Activated naive CD4-positive, alpha-beta T cell treated with anti-CD3 and anti-CD28 coated beads, Interleukin-2, amount 50 U/mL, for 16 hours (primary cell): ENCODE data around the gene TRIM72.
"Not testable (repeated sequence)": the region's sequence is repeated elsewhere in the genome, so short reads cannot be mapped to it uniquely, and the experiment has no call there.

Experiments
- DNase-seq: peaks from one replicate; pipeline ENCODE4 v3.0.0-alpha.2; 2020

The TRIM72 gene

GRCh38 chr16:31216422-31217135, 2.7 kb downstream of the TRIM72 start, which contains the start of gene PYDC1:
Gene PYDC1, minus strand, starts transcription at chr16:31217135. Its CDS starts 107 bp downstream, at chr16:31217028.
- DNase-seq, result peak; percentile 26

DNA sequence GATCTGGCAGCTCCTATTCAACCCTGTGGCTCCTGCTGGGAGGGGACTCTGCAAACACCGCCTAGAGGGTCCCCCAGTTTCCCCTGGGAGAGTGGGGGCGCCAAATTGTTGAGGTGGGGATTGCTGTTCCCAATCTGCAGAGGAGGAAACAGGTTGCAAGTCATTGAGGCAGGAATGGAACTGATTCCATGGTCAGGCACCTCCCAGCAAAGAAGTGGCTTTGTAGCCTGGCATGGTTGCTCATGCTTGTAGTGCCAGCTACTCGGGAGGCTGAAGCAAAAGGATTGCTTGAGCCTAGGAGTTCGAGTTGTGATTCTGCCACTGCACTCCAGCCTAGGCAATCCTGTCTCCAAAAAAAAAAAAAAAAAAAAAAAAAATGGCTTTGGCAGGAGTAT, 3.2 kb downstream of the TRIM72 start:
- no peak for DNase-seq

- DNase-seq, result no peak
Observed at GRCh38 chr16:31219154-31219741, 5.3 kb downstream of the TRIM72 start.

DNA sequence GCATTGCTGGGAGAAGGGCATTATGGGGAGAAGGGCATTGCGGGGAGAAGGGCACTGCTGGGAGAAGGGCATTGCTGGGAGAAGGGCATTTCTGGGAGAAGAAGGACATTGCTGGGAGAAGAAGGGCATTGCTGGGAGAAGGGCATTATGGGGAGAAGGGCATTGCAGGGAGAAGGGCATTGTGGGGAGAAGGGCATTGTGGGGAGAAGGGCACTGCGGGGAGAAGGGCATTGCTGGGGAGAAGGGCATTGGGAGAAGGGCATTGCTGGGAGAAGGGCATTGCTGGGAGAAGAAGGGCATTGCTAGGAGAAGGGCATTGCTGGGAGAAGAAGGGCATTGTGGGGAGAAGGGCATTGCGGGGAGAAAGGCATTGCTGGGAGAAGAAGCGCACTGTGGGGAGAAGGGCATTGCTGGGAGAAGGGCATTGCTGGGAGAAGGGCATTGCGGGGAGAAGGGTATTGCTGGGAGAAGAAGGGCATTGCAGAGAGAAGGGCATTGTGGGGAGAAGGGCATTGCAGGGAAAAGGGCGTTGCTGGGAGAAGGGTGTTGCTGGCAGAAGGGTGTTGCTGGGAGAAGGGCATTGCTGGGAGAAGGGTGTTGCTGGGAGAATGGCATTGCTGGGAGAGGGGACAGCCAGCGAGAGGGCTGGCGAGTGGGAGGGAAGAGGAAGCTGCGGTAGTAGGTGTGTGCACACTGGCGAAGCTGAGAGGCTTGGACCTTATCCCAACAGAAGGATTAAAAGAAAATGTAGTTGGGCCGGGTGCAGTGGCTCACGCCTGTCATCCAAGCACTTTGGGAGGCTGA, 7.6 kb downstream of the TRIM72 start:
- DNase-seq, result no peak

DNA sequence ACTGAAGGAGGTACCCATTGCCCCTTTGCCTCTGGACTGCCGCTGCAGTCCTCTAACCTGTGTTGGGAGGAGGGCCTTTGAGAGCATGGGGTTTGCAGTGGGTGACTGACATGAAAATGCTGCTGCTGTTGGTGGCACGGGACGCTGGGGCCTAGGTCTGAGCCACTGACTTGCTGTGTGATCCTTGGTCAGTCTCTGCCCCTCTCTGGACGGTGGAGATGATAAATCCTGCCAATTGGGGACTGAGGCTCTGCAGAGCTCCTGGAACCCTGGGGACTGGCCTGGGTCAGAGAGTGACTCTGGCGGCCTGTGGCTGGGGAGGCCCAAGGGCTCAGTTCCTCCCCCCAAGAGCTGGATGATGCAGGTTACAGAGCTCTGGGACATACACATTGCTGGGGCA, 9.1 kb downstream of the TRIM72 start:
- no peak for DNase-seq

DNA sequence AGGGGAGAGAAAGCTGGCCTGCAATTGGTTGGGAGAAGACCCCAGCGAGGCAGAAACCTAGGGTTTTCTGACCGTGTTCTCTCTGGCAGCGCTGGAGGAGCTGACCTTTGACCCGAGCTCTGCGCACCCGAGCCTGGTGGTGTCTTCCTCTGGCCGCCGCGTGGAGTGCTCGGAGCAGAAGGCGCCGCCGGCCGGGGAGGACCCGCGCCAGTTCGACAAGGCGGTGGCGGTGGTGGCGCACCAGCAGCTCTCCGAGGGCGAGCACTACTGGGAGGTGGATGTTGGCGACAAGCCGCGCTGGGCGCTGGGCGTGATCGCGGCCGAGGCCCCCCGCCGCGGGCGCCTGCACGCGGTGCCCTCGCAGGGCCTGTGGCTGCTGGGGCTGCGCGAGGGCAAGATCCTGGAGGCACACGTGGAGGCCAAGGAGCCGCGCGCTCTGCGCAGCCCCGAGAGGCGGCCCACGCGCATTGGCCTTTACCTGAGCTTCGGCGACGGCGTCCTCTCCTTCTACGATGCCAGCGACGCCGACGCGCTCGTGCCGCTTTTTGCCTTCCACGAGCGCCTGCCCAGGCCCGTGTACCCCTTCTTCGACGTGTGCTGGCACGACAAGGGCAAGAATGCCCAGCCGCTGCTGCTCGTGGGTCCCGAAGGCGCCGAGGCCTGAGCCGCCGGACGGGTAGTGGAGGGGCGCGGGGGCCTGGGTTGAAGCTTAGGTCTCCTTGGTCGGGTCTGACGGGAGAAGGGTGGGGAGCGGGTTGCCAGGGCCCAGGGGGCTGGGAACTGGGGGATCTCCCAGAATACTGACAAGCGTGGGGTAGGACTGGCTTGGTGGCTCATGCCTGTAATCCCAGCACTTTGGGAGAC, 10.4 kb downstream of the TRIM72 start:
- no peak for DNase-seq

- no peak for DNase-seq
Observed at GRCh38 chr16:31225193-31225592, 11.3 kb downstream of the TRIM72 start.

DNA sequence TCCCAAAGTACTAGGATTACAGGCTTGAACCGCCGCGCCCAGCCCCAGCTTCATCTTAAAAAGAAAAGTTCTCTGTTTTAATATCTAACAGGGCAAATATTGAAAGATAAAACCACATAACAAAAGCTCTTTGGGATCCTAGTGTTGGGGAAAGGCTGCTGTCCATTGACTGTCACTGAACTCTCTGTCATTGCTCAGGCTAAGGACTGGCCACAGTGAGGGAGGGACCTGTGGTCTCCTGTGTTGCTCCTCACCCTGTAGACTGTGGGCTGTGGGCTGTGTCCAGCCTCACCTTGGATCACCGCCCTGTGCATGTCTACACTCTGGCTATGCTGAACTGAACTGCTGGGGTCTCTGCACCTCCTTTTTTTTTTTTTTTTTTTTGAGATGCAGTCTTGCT, 14.3 kb downstream of the TRIM72 start:
- DNase-seq, result no peak

GRCh38 chr16:31229501-31229900, 15.6 kb downstream of the TRIM72 start:
- no peak for DNase-seq

DNA sequence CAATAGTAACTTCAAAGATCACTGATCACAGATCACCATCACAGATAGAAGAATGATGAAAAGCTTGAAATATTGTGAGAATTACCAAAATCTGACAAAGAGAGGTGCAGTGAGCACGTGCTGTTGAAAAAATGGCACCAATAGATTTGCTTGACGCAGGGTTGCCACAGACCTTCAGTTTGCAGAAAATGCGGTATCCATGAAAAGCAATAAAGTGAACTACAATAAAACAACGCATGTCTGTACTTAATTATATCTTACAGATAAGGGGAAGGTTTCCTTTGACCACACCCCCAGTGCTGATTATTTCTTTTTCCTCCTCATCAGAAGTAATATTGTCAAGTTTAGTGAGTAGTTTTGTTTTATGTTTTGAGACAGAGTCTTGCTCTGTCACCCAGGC, 24.1 kb downstream of the TRIM72 start:
- no peak for DNase-seq

- DNase-seq, result no peak
Observed at GRCh38 chr16:31242206-31242605, 28.3 kb downstream of the TRIM72 start.

- DNase-seq, result no peak
Observed at GRCh38 chr16:31243734-31244670, 30.1 kb downstream of the TRIM72 start.

DNA sequence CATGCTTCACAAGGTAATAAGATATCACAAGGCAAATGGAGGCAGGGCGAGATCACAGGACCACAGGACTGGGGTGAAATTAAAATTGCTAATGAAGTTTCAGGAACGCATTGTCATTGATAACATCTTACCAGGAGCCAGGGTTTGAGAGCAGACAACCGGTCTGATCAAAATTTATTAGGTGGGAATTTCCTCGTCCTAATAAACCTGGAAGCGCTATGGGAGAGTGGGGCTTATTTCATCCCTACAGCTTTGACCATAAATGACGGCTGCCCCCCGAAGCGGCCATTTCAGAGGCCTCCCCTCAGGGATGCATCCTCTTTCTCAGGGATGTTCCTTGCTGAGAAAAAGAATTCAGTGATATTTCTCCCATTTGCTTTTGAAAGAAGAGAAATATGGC, 31.7 kb downstream of the TRIM72 start:
- not testable (repeated sequence) for DNase-seq

DNA sequence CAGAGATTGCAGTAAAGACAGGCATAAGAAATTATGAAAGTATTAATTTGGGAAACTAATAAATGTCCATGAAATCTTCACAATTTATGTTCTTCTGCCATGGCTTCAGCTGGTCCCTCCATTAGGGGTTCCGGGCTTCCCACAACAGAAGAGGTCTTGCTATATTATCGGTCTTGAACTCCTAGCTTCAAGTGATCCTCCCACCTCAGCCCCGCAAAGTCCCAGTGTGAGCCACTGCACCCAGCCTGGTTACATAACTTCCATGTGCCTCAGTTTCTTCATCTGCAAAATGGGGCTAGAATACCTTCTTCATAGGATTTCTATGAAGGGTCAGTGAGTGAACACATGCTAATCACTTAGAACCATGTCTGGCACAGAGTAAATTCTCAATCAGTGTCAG, 32.4 kb downstream of the TRIM72 start:
- no peak for DNase-seq

DNA sequence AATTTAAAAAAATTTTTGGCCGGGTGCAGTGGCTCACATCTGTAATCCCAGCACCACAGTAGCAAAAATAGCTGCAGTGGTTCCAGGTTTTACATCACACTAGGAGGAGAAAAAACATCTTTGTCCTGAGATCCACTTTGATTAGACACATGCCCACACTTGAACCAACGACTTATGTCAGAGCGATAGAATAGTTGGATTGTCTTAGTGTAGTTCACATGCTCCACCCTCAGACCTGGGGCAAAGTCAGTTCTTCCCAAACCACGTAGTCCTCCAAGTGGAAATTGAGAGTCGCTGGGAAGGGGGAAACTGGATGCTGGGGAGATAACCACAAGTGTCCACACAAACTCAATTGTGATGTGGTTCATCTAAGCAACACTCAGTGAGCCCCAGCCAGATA, 34.4 kb downstream of the TRIM72 start:
- DNase-seq, result no peak

GRCh38 chr16:31250782-31251384, 37.0 kb downstream of the TRIM72 start:
- no peak for DNase-seq

DNA sequence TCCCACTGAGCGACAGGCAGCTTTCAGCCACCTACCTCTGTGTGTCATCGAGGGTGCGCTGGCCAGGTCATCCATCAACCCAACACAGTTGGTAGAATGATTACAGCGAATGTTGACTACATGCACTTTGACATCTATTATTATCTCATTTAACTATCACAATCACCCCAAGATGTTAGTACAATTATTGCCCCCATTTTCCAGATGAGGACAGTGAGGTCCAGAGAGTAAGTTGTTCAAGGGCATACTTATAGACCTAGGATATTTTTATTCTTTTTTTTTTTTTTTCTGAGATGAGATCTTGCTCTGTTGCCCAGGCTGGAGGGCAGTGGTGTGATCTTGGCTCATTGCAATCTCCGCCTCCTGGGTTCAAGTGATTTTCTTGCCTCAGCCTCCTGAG, 37.5 kb downstream of the TRIM72 start:
- DNase-seq, result no peak

DNA sequence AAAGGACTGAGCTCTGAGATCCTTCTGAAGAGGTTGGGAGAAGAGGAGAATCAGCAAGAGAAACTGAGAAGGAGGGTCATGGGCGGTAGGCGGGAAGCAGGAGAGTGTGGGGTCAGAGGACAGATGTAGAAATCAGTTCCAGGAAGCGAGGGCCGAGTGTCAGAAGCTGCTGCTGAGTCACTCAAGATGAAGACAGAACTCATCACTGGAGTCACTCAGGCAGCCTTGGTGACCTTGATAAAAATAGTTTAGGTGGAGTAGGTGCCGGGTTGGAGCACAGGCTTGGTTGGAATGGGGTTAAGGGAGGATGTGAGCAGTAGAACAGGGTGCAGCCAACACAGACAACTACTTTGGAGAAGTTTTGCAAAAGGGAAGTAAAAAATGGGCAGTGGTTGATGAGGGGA, 39.7 kb downstream of the TRIM72 start:
- DNase-seq, result no peak

DNA sequence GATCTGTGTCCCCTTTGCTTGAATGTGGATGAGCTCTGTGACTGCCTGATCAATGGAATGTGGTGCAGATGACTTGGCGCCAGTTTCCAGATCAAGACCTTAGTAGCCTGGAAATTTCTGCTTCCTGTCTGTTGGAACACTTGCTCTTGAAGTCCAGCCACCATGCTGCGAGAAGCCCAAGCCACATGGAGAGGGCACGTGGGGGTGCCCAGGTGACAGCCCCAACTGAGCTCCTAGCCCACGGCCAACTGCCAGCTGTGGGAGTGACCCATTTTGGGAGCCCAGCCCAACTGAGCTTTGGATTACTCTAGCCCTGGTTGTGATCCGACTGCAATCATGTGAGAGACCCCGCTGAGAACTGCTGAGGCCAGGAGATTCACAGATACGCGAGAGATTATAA, 42.5 kb downstream of the TRIM72 start:
- no peak for DNase-seq

DNA sequence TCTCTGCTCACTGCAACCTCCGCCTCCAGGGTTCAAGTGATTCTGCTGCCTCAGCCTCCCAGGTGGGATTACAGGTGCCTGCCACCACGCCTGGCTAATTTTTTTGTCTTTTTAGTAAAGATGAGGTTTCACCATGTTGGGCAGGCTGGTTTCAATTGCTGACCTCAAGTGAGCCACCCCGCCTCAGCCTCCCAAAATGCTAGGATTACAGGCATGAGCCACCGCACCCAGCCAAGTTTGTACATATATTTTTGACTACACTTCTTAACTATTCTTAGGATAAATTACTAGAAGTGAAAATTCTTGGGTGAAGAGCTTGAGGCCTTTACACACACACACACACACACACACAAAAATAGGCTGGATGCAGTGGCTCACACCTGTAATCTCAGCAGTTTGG, 44.4 kb downstream of the TRIM72 start:
- DNase-seq, result no peak

- no peak for DNase-seq
Observed at GRCh38 chr16:31260136-31260931, 46.4 kb downstream of the TRIM72 start.
